Astrocyte (in vitro differentiated cells and primary cell): ENCODE results near the gene TTC36. TPM values are rescaled to one million over a fixed set of nuclear protein-coding genes. Genes with fewer than 3 reads are reported as not detected.

ENCODE experiments used
- DNase-seq: peaks from one replicate; pipeline ENCODE4 v3.0.0-alpha.2; 2010; ENCODE audit warnings: low read depth
- FAIRE-seq: peaks from 2 replicates; lab custom pipeline; 2011; peaks lifted over from hg19 to GRCh38; lab: Jason Lieb, UNC
- H2AFZ ChIP-seq: 2 replicates; pipeline ENCODE4 v1.6.0; 2012; ENCODE audit warnings: low read depth, low read length, inconsistent platforms
- H3K27ac ChIP-seq: 2 replicates; pipeline ENCODE4 v1.5.1; 2011; ENCODE audit warnings: low read depth, low read length, inconsistent platforms
- H3K27me3 ChIP-seq: 2 replicates; pipeline ENCODE4 v1.6.0; 2011; ENCODE audit warnings: low read length, inconsistent platforms; ENCODE audit not compliant: insufficient read depth
- H3K36me3 ChIP-seq: 2 replicates; pipeline ENCODE4 v1.5.1; 2011; ENCODE audit warnings: low read length, inconsistent platforms; ENCODE audit not compliant: insufficient read depth
- H3K4me1 ChIP-seq: 2 replicates; pipeline ENCODE4 v1.5.1; 2011; ENCODE audit warnings: low read length, inconsistent platforms; ENCODE audit not compliant: insufficient read depth
- H3K4me2 ChIP-seq: 2 replicates; pipeline ENCODE4 v1.6.0; 2012; ENCODE audit warnings: low read length, inconsistent platforms
- H3K4me3 ChIP-seq: 2 replicates; pipeline ENCODE4 v1.5.1; 2011; ENCODE audit warnings: low read depth, mild to moderate bottlenecking, low read length, inconsistent platforms; ENCODE audit not compliant: insufficient read depth
- H3K79me2 ChIP-seq: 2 replicates; pipeline ENCODE4 v1.6.0; 2012; ENCODE audit warnings: mild to moderate bottlenecking, low read length, inconsistent platforms; ENCODE audit not compliant: insufficient read depth
- H3K9ac ChIP-seq: 2 replicates; pipeline ENCODE4 v1.6.0; 2012; ENCODE audit warnings: mild to moderate bottlenecking, low read length, inconsistent platforms
- H3K9me3 ChIP-seq: 2 replicates; pipeline ENCODE4 v1.5.1; 2012; ENCODE audit warnings: low read depth, mild to moderate bottlenecking, low read length, inconsistent platforms; ENCODE audit not compliant: insufficient read depth
- H4K20me1 ChIP-seq: 2 replicates; pipeline ENCODE4 v1.6.0; 2012; ENCODE audit warnings: low read length, inconsistent platforms; ENCODE audit not compliant: insufficient read depth
- H3K27ac Mint-ChIP-seq: one replicate; pipeline ENCODE4 v1.8.0; 2021; ENCODE audit warnings: mild to moderate bottlenecking, mixed read lengths; ENCODE audit not compliant: unreplicated experiment
- H3K27me3 Mint-ChIP-seq: one replicate; pipeline ENCODE4 v1.8.0; 2021; ENCODE audit warnings: low read depth, mixed read lengths; ENCODE audit not compliant: unreplicated experiment
- H3K36me3 Mint-ChIP-seq: one replicate; pipeline ENCODE4 v1.8.0; 2021; ENCODE audit warnings: low read depth, mixed read lengths; ENCODE audit not compliant: unreplicated experiment
- H3K4me1 Mint-ChIP-seq: one replicate; pipeline ENCODE4 v1.8.0; 2021; ENCODE audit warnings: low read depth, mixed read lengths; ENCODE audit not compliant: unreplicated experiment
- H3K4me3 Mint-ChIP-seq: one replicate; pipeline ENCODE4 v1.8.0; 2021; ENCODE audit warnings: mild to moderate bottlenecking, moderate library complexity, mixed read lengths; ENCODE audit not compliant: unreplicated experiment
- H3K9me3 Mint-ChIP-seq: one replicate; pipeline ENCODE4 v1.8.0; 2021; ENCODE audit warnings: mild to moderate bottlenecking, mixed read lengths; ENCODE audit not compliant: unreplicated experiment
- EZH2 ChIP-seq: IDR thresholded peaks from 2 replicates; pipeline ENCODE4 v1.6.1; 2012; ENCODE audit warnings: mild to moderate bottlenecking, low read length, inconsistent platforms; ENCODE audit not compliant: insufficient read depth
- total RNA-seq: library from RNA; stranded (reverse); gene quantifications from 2 replicates; pipeline ENCODE4 v1.2.1, GENCODE V29; 2021
- TF ChIP-seq, protein P1 (sequence below): IDR thresholded peaks from 2 replicates; pipeline ENCODE4 v1.5.1; 2011; ENCODE audit warnings: low read depth, mild to moderate bottlenecking, inconsistent platforms, low read length, moderate library complexity; ENCODE audit not compliant: insufficient read depth

TTC36 gene
- total RNA-seq, 1 donor from 2014 or later: 0.43 TPM

DNA sequence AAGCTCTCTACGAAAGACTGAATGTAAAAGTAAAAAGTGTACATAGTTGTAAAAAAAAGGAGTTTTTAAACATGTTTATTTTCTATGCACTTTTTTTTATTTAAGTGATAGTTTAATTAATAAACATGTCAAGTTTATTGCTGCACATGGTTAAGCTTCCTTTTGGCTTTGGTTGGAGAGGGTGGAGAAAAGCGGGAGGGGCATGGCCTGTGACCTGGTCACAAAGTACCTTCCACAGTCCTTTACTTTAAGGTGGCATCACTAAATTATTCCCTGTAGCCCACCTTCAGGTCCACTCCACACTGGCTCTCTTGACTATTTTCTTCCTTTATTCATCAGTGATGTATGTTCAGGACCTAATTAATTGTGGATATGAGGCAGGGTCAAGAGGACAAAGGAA lies 586 bp upstream of the TTC36 start:
- H3K4me1 Mint-ChIP-seq: peaks cover 6% of the 10 kb centered on the region
- H3K4me3 Mint-ChIP-seq: no peak overlapping the region
- Histone ChIP-seq H3K9ac (no peak overlapping the region), H3K36me3 (peaks cover 22% of the 10 kb centered on the region), H3K4me2 (no peak overlapping the region), H3K4me3 (no peak overlapping the region), H3K79me2 (no peaks in the 10 kb centered on the region), H3K27me3 (no peaks in the 10 kb centered on the region), H3K4me1 (peaks cover 12% of the 10 kb centered on the region), H3K27ac (no peak overlapping the region), H2AFZ (no peak overlapping the region), H4K20me1 (peaks cover 14% of the 10 kb centered on the region), H3K9me3 (no peaks in the 10 kb centered on the region)
- no peaks in the 10 kb centered on the region for H3K27me3 Mint-ChIP-seq
- DNase-seq (no peak), FAIRE-seq (no peak)
- no peak overlapping the region for H3K27ac Mint-ChIP-seq
- H3K36me3 Mint-ChIP-seq: peaks cover 11% of the 10 kb centered on the region
- no peak for TF ChIP-seq EZH2
- TF ChIP-seq, protein P1, sequence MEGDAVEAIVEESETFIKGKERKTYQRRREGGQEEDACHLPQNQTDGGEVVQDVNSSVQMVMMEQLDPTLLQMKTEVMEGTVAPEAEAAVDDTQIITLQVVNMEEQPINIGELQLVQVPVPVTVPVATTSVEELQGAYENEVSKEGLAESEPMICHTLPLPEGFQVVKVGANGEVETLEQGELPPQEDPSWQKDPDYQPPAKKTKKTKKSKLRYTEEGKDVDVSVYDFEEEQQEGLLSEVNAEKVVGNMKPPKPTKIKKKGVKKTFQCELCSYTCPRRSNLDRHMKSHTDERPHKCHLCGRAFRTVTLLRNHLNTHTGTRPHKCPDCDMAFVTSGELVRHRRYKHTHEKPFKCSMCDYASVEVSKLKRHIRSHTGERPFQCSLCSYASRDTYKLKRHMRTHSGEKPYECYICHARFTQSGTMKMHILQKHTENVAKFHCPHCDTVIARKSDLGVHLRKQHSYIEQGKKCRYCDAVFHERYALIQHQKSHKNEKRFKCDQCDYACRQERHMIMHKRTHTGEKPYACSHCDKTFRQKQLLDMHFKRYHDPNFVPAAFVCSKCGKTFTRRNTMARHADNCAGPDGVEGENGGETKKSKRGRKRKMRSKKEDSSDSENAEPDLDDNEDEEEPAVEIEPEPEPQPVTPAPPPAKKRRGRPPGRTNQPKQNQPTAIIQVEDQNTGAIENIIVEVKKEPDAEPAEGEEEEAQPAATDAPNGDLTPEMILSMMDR: no peak
- H3K9me3 Mint-ChIP-seq: no peaks in the 10 kb centered on the region

DNA sequence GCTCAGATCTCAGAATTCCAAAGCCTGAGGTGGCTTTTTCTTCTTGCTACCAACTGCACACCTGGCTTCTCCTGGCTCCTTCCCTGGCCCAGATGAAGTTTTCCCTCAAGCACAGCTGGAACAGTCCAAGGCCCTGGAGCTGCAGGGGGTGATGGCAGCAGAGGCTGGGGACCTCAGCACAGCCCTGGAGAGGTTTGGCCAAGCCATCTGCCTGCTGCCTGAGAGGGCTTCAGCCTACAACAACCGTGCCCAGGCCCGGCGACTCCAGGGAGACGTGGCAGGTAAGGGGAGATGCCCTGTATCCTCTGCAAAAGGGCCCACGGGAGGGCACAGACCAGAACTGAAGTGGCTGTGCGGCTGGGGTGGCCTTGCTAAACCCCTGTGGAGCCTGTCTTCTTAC lies 1.2 kb downstream of the TTC36 start:
- Histone ChIP-seq H3K9me3 (no peaks in the 10 kb centered on the region), H3K36me3 (peaks cover 12% of the 10 kb centered on the region), H3K9ac (no peak overlapping the region), H2AFZ (no peak overlapping the region), H3K4me3 (no peak overlapping the region), H3K79me2 (no peaks in the 10 kb centered on the region), H3K4me1 (peaks cover 14% of the 10 kb centered on the region), H4K20me1 (no peaks in the 10 kb centered on the region), H3K4me2 (no peak overlapping the region), H3K27me3 (no peaks in the 10 kb centered on the region), H3K27ac (no peak overlapping the region)
- Mint-ChIP-seq H3K4me1 (peaks cover 6% of the 10 kb centered on the region), H3K36me3 (peaks cover 11% of the 10 kb centered on the region), H3K4me3 (no peak overlapping the region), H3K27me3 (no peaks in the 10 kb centered on the region), H3K9me3 (no peaks in the 10 kb centered on the region), H3K27ac (no peak overlapping the region)
- DNase-seq (no peak), FAIRE-seq (no peak)
- no peak for TF ChIP-seq EZH2
- TF ChIP-seq, protein P1: no peak

DNA sequence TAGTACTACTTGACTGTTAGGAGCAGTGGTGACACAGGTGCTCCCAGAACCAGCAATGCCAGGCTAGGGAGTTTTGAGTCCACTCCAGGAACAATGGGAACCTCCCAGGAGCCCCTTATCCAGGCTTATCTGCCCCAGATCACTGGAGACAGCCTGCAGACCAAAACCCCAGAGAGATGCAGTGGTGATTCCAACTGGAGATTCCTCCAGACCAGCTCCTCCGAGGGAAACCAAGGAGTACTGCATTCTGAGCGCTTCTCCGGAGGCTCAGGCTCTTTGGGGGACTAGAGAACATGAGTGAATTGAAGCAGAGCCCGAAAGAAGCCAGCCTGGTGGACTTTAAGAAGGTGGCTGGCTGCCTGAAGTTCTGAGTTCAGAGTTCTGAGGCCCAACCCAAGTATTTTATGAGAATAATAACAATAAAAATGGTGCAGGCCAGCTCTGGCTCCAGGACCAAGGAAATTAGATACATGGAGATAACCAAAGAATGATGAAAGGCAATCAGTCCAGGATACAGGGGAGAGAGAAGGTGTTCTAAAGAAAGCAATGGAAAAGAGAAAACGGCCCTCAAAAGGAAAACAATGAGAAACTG lies 2.4 kb downstream of the TTC36 start:
- H3K4me3 Mint-ChIP-seq: peak overlapping the region; percentile 88
- peaks cover 5% of the 10 kb centered on the region for H3K36me3 ChIP-seq
- no peaks in the 10 kb centered on the region for H3K79me2 ChIP-seq
- no peak overlapping the region for H2AFZ ChIP-seq
- peak overlapping the region; percentile 82 for H3K4me3 ChIP-seq
- no peaks in the 10 kb centered on the region for H4K20me1 ChIP-seq
- TF ChIP-seq, protein P1: no peak
- no peak for TF ChIP-seq EZH2
- no peaks in the 10 kb centered on the region for H3K9me3 ChIP-seq
- H3K4me2 ChIP-seq: peak overlapping the region; percentile 98
- H3K36me3 Mint-ChIP-seq: peaks cover 17% of the 10 kb centered on the region
- peak overlapping the region; percentile 76 for H3K9ac ChIP-seq
- no peaks in the 10 kb centered on the region for H3K27me3 Mint-ChIP-seq
- no peak overlapping the region for H3K27ac ChIP-seq
- H3K4me1 ChIP-seq: peaks cover 14% of the 10 kb centered on the region
- no peaks in the 10 kb centered on the region for H3K27me3 ChIP-seq
- H3K9me3 Mint-ChIP-seq: no peaks in the 10 kb centered on the region
- peaks cover 6% of the 10 kb centered on the region for H3K4me1 Mint-ChIP-seq
- FAIRE-seq: no peak
- no peak for DNase-seq
- peak overlapping the region; percentile 85 for H3K27ac Mint-ChIP-seq
